Cardiac fibroblast (primary cell): Measurements from ENCODE around the gene FGD3.

ENCODE experiments used
- DNase-seq, 2 donors: peaks; one replicate each; pipeline versions ENCODE4 v3.0.0 to v3.0.0-alpha.2; 2010; ENCODE audit warnings: low read depth in 2 of 2
- H3K4me3 ChIP-seq, 2 donors: replicated peaks in 1 of 2; 1 replicate in 1 of 2; 2 replicates in 1 of 2; pipeline ENCODE4 v1.5.1; 2011; ENCODE audit warnings: low read depth in 2 of 2, low read length in 2 of 2, mild to moderate bottlenecking in 2 of 2, moderate library complexity in 1 of 2
- TF ChIP-seq, protein P1 (sequence below): IDR thresholded peaks from one replicate; pipeline ENCODE4 v1.5.1; 2011; ENCODE audit warnings: low read depth, mild to moderate bottlenecking, low read length, inconsistent platforms

The FGD3 gene

GRCh38 chr9:92954886-92955285, 7.6 kb downstream of the FGD3 start:
- H3K4me3 ChIP-seq: no peak overlapping the region
- TF ChIP-seq, protein P1, sequence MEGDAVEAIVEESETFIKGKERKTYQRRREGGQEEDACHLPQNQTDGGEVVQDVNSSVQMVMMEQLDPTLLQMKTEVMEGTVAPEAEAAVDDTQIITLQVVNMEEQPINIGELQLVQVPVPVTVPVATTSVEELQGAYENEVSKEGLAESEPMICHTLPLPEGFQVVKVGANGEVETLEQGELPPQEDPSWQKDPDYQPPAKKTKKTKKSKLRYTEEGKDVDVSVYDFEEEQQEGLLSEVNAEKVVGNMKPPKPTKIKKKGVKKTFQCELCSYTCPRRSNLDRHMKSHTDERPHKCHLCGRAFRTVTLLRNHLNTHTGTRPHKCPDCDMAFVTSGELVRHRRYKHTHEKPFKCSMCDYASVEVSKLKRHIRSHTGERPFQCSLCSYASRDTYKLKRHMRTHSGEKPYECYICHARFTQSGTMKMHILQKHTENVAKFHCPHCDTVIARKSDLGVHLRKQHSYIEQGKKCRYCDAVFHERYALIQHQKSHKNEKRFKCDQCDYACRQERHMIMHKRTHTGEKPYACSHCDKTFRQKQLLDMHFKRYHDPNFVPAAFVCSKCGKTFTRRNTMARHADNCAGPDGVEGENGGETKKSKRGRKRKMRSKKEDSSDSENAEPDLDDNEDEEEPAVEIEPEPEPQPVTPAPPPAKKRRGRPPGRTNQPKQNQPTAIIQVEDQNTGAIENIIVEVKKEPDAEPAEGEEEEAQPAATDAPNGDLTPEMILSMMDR: no peak
- DNase-seq: no peak

- TF ChIP-seq, protein P1: no peak
- H3K4me3 ChIP-seq: no peak overlapping the region
- DNase-seq: no peak
Measured at GRCh38 chr9:92960561-92961290, 13.4 kb downstream of the FGD3 start.

GRCh38 chr9:92961627-92962302, 14.4 kb downstream of the FGD3 start:
- no peak overlapping the region for H3K4me3 ChIP-seq
- DNase-seq: no peak
- TF ChIP-seq, protein P1: no peak

- TF ChIP-seq, protein P1: no peak
- no peak overlapping the region for H3K4me3 ChIP-seq
- DNase-seq: no peak
Measured at GRCh38 chr9:92962303-92962649, 15.0 kb downstream of the FGD3 start.

GRCh38 chr9:92962846-92963245, 15.5 kb downstream of the FGD3 start:
- TF ChIP-seq, protein P1: no peak
- DNase-seq: no peak
- no peak overlapping the region for H3K4me3 ChIP-seq

DNA sequence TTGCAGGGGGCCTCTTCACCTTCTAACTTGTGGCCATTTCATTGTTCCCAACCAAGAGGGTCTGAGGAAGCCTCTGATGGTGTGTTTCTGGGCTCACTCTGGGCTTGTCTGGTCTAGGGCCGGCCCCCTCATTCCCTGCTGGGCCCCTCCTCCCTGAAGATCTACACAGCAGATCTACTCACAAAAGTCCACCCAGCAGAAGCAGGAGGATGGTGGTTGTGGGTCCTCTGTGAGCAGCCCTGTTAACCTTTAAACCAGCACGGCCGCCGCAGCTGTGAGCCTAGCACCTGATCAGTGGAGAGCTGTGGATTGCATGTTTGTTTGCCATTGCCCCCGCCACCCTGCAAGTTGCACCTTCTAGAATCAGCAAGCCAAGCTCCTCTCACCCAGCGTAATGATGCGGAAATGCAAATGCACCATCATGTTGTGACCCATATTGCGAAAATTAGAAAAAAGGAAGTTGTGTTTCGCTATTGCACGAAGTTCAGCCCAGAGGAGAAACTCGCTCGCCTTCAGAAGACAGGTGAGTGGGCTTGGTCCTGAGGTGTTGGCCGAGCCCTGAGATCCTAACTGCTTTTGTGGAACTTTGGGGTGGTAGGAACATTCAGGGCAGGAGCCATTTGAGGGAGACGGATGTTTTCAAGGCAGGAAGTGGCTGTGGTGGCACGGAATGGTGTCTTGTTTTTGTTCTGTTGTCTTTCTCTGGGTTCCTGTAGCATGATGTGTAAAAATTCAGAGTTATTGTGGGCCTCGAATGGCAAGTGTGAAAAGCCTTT, 16.7 kb downstream of the FGD3 start:
- TF ChIP-seq, protein P1: no peak
- DNase-seq: no peak
- H3K4me3 ChIP-seq: no peak overlapping the region
